ENCODE measurements around the gene KCNIP4. TPM values are rescaled to one million over a fixed set of nuclear protein-coding genes. Genes with fewer than 3 reads are reported as not detected.

Gene KCNIP4
- total and polyA plus RNA-seq, 2 experiments from 2014 or later: 0.14 to 0.63 TPM

- Mint-ChIP-seq H3K36me3 (ENCODE audit: low read depth) (no peaks in the 10 kb centered on the region), H3K27me3 (ENCODE audit: insufficient read depth, low read depth, poor library complexity) (no peaks in the 10 kb centered on the region), H3K9me3 (no peaks in the 10 kb centered on the region), H3K4me3 (no peak overlapping the region), H3K27ac (no peak overlapping the region), H3K4me1 (no peaks in the 10 kb centered on the region; the same call in 2 of the 3 replicates)
- H3K36me3 ChIP-seq (ENCODE audit: insufficient read depth): no peaks in the 10 kb centered on the region
- TF ChIP-seq, protein P1, sequence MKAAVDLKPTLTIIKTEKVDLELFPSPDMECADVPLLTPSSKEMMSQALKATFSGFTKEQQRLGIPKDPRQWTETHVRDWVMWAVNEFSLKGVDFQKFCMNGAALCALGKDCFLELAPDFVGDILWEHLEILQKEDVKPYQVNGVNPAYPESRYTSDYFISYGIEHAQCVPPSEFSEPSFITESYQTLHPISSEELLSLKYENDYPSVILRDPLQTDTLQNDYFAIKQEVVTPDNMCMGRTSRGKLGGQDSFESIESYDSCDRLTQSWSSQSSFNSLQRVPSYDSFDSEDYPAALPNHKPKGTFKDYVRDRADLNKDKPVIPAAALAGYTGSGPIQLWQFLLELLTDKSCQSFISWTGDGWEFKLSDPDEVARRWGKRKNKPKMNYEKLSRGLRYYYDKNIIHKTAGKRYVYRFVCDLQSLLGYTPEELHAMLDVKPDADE (IDR thresholded peaks at IDR 0.05): no peak
- no peak for TF ChIP-seq ZNF114 (CRISPR knock-in tag; IDR thresholded peaks at IDR 0.05)
- TF ChIP-seq EZH2phosphoT487 (IDR thresholded peaks at IDR 0.05; ENCODE audit: unreplicated experiment): no peak
- no peak for TF ChIP-seq CTCF (conservative IDR thresholded peaks at IDR 0.05; ENCODE audit: low read depth in 2 of 2)
- TF ChIP-seq, protein P2, sequence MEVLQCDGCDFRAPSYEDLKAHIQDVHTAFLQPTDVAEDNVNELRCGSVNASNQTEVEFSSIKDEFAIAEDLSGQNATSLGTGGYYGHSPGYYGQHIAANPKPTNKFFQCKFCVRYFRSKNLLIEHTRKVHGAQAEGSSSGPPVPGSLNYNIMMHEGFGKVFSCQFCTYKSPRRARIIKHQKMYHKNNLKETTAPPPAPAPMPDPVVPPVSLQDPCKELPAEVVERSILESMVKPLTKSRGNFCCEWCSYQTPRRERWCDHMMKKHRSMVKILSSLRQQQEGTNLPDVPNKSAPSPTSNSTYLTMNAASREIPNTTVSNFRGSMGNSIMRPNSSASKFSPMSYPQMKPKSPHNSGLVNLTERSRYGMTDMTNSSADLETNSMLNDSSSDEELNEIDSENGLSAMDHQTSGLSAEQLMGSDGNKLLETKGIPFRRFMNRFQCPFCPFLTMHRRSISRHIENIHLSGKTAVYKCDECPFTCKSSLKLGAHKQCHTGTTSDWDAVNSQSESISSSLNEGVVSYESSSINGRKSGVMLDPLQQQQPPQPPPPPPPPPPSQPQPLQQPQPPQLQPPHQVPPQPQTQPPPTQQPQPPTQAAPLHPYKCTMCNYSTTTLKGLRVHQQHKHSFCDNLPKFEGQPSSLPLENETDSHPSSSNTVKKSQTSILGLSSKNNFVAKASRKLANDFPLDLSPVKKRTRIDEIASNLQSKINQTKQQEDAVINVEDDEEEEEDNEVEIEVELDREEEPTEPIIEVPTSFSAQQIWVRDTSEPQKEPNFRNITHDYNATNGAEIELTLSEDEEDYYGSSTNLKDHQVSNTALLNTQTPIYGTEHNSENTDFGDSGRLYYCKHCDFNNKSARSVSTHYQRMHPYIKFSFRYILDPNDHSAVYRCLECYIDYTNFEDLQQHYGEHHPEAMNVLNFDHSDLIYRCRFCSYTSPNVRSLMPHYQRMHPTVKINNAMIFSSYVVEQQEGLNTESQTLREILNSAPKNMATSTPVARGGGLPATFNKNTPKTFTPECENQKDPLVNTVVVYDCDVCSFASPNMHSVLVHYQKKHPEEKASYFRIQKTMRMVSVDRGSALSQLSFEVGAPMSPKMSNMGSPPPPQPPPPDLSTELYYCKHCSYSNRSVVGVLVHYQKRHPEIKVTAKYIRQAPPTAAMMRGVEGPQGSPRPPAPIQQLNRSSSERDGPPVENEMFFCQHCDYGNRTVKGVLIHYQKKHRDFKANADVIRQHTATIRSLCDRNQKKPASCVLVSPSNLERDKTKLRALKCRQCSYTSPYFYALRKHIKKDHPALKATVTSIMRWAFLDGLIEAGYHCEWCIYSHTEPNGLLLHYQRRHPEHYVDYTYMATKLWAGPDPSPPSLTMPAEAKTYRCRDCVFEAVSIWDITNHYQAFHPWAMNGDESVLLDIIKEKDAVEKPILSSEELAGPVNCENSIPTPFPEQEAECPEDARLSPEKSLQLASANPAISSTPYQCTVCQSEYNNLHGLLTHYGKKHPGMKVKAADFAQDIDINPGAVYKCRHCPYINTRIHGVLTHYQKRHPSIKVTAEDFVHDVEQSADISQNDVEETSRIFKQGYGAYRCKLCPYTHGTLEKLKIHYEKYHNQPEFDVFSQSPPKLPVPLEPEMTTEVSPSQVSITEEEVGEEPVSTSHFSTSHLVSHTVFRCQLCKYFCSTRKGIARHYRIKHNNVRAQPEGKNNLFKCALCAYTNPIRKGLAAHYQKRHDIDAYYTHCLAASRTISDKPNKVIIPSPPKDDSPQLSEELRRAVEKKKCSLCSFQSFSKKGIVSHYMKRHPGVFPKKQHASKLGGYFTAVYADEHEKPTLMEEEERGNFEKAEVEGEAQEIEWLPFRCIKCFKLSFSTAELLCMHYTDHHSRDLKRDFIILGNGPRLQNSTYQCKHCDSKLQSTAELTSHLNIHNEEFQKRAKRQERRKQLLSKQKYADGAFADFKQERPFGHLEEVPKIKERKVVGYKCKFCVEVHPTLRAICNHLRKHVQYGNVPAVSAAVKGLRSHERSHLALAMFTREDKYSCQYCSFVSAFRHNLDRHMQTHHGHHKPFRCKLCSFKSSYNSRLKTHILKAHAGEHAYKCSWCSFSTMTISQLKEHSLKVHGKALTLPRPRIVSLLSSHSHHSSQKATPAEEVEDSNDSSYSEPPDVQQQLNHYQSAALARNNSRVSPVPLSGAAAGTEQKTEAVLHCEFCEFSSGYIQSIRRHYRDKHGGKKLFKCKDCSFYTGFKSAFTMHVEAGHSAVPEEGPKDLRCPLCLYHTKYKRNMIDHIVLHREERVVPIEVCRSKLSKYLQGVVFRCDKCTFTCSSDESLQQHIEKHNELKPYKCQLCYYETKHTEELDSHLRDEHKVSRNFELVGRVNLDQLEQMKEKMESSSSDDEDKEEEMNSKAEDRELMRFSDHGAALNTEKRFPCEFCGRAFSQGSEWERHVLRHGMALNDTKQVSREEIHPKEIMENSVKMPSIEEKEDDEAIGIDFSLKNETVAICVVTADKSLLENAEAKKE (CRISPR knock-in tag; IDR thresholded peaks at IDR 0.05): no peak
- TF ChIP-seq ZNF331 (CRISPR knock-in tag; IDR thresholded peaks at IDR 0.05; ENCODE audit: low read depth): no peak
- no peak for TF ChIP-seq POLR2AphosphoS5 (IDR thresholded peaks at IDR 0.05; ENCODE audit: low read depth)
- no peak for TF ChIP-seq REST (IDR thresholded peaks at IDR 0.05; ENCODE audit: unreplicated experiment)
- no peak for TF ChIP-seq JUNB (IDR thresholded peaks at IDR 0.05; ENCODE audit: unreplicated experiment)
- no peak for TF ChIP-seq EZH2 (IDR thresholded peaks at IDR 0.05; ENCODE audit: low read depth, unreplicated experiment)
- no peak for TF ChIP-seq NANOG (IDR thresholded peaks at IDR 0.05; ENCODE audit: borderline replicate concordance)
- TF ChIP-seq STAT1 (IDR thresholded peaks at IDR 0.05; ENCODE audit: unreplicated experiment): no peak
- no peak for TF ChIP-seq CREB1 (CRISPR knock-in tag; IDR thresholded peaks at IDR 0.05; ENCODE audit: low read depth)
- DNase-seq (ENCODE audit: low spot score): no peak
- no peak overlapping the region for H3K4me3 ChIP-seq
- no peaks in the 10 kb centered on the region for H3F3A ChIP-seq (replicated peaks; ENCODE audit: low read depth)
- H3K79me2 ChIP-seq (replicated peaks; ENCODE audit: insufficient read depth): no peaks in the 10 kb centered on the region
- no peak overlapping the region for H3K4me2 ChIP-seq
- H2AFZ ChIP-seq: no peak overlapping the region
- H3K27ac ChIP-seq (ENCODE audit: low read depth): no peak overlapping the region
- no peaks in the 10 kb centered on the region for H3K27me3 ChIP-seq (ENCODE audit: insufficient read depth)
- no peaks in the 10 kb centered on the region for H4K20me1 ChIP-seq (replicated peaks; ENCODE audit: insufficient read depth)
- no peaks in the 10 kb centered on the region for H3K4me1 ChIP-seq (ENCODE audit: insufficient read depth)
- no peaks in the 10 kb centered on the region; the same call in 1 of the 2 replicates for H3K9me2 ChIP-seq (ENCODE audit: insufficient read depth)
- ATAC-seq: no peak
Observed at GRCh38 chr4:21276046-21276445, 672.5 kb downstream of the KCNIP4 start.
